CD8-positive, alpha-beta memory T cell (primary cell): ENCODE measurements around the gene SLAMF1. TPM values are rescaled to one million over a fixed set of nuclear protein-coding genes. Genes with fewer than 3 reads are reported as not detected.
"Not testable (repeated sequence)": the region's sequence is repeated elsewhere in the genome, so short reads cannot be mapped to it uniquely, and the experiment has no call there.

Experiments
- CTCF ChIA-PET: fragments of 350-600 bp; sonication (Branson Sonifier 250); formaldehyde crosslinking; loops from one replicate; lab custom pipeline; 2021; ENCODE audit warnings: antibody characterized with exemption; lab: Charles Lee
- POLR2A ChIA-PET: fragments of 350-600 bp; sonication (Branson Sonifier 250); formaldehyde crosslinking; loops from one replicate; lab custom pipeline; 2021; ENCODE audit warnings: antibody characterized with exemption; lab: Charles Lee
- DNase-seq, 5 donors: peaks; one replicate each; pipeline versions ENCODE4 v3.0.0 to v3.0.0-alpha.2; 2020 to 2022; ENCODE audit warnings: mixed read lengths in 1 of 5
- H3K27ac ChIP-seq: one replicate; pipeline ENCODE4 v1.7.0; 2013; ENCODE audit warnings: low read depth, mild to moderate bottlenecking, low read length, moderate library complexity
- H3K27me3 ChIP-seq: 2 replicates; pipeline ENCODE4 v1.7.0; 2013; ENCODE audit warnings: low read length, mild to moderate bottlenecking; ENCODE audit not compliant: insufficient read depth, poor library complexity, severe bottlenecking
- H3K36me3 ChIP-seq: 2 replicates; pipeline ENCODE4 v1.7.0; 2013; ENCODE audit warnings: mild to moderate bottlenecking, low read length, moderate library complexity; ENCODE audit not compliant: insufficient read depth
- H3K4me1 ChIP-seq: 2 replicates; pipeline ENCODE4 v1.7.0; 2013; ENCODE audit warnings: mild to moderate bottlenecking, low read length, moderate library complexity; ENCODE audit not compliant: insufficient read depth
- H3K4me3 ChIP-seq: 2 replicates; pipeline ENCODE4 v1.7.0; 2013; ENCODE audit warnings: mild to moderate bottlenecking, low read length
- H3K9me3 ChIP-seq: 2 replicates; pipeline ENCODE4 v1.7.0; 2013; ENCODE audit warnings: mild to moderate bottlenecking, low read length
- H3K27ac Mint-ChIP-seq, 8 donors: one replicate each; pipeline ENCODE4 v1.8.0; 2020 to 2021; ENCODE audit warnings: mixed read lengths in 8 of 8, mild to moderate bottlenecking in 6 of 8, inconsistent platforms in 3 of 8, moderate library complexity in 3 of 8
- H3K27me3 Mint-ChIP-seq, 2 donors: one replicate each; pipeline ENCODE4 v1.8.0; 2020 to 2021; ENCODE audit warnings: mixed read lengths in 2 of 2, mild to moderate bottlenecking in 1 of 2, moderate library complexity in 1 of 2
- H3K36me3 Mint-ChIP-seq, 3 donors: one replicate each; pipeline ENCODE4 v1.8.0; 2020 to 2021; ENCODE audit warnings: mixed read lengths in 3 of 3, inconsistent platforms in 1 of 3, mild to moderate bottlenecking in 1 of 3
- H3K4me1 Mint-ChIP-seq, 3 donors: one replicate each; pipeline ENCODE4 v1.8.0; 2020 to 2021; ENCODE audit warnings: mixed read lengths in 3 of 3, inconsistent platforms in 1 of 3, mild to moderate bottlenecking in 1 of 3
- H3K4me3 Mint-ChIP-seq, 7 donors: one replicate each; pipeline ENCODE4 v1.8.0; 2020 to 2021; ENCODE audit warnings: mixed read lengths in 7 of 7, mild to moderate bottlenecking in 6 of 7, moderate library complexity in 4 of 7, inconsistent platforms in 2 of 7
- H3K9me3 Mint-ChIP-seq, 5 donors: one replicate each; pipeline ENCODE4 v1.8.0; 2020 to 2022; ENCODE audit warnings: mixed read lengths in 5 of 5, mild to moderate bottlenecking in 3 of 5, moderate library complexity in 2 of 5, inconsistent platforms in 1 of 5
- polyA plus RNA-seq: library from polyadenylated mRNA; unstranded; fragments of 300-500 nt; fragmentation: Illumina TruSeq; gene quantifications from one replicate; pipeline ENCODE4 v1.2.3, GENCODE V29; 2021
- total RNA-seq, 2 experiments: library from RNA; stranded (reverse); gene quantifications; one replicate each; pipeline ENCODE4 v1.2.3, GENCODE V29; 2021

SLAMF1 gene
- total and polyA plus RNA-seq, 3 experiments from 2014 or later: 48.5 to 75.0 (median 74.0) TPM

DNA sequence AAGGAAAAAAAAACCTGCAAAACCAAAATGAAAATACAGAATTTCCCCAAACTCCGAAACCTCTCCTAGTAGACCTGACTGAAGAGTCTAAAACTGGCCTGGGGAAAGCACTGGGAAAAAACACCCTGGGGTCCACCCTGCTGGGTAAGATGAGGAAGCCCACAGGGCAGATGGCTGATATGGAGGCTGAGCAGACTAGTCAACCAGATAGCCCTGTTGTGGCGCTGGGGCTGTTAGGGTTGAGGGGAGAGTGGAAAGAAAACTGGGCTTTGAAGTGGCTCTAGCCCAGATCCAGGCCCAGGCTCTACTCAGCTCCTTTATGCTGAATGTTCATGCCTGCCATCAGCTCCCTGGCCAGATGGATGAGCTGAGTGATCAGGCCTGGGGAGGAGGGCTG is 6.8 kb upstream of the SLAMF1 start:
- H3K27me3 ChIP-seq: no peaks in the 10 kb centered on the region
- no peaks in the 10 kb centered on the region for H3K36me3 ChIP-seq
- CTCF ChIA-PET: interaction anchor here (0.9 kb wide), 1 partner anchor 21 kb away, joined by 4 read pairs; no protein-coding TSS in a partner anchor
- no peak overlapping the region for H3K4me3 Mint-ChIP-seq
- H3K4me1 Mint-ChIP-seq: peaks cover 40 to 71% (median 53%) of the 10 kb centered on the region in 3 donors
- H3K27me3 Mint-ChIP-seq: no peaks in the 10 kb centered on the region
- H3K4me3 ChIP-seq: no peak overlapping the region
- POLR2A ChIA-PET: no interaction called here
- H3K27ac Mint-ChIP-seq: peak overlapping the region in 2 of 8 donors; percentile 12 to 94
- H3K9me3 Mint-ChIP-seq: no peaks in the 10 kb centered on the region
- DNase-seq: no peak
- peaks cover 54% of the 10 kb centered on the region for H3K4me1 ChIP-seq
- no peaks in the 10 kb centered on the region for H3K9me3 ChIP-seq
- H3K36me3 Mint-ChIP-seq: peaks cover 0 to 2% (median 0%) of the 10 kb centered on the region in 3 donors
- H3K27ac ChIP-seq: no peak overlapping the region

DNA sequence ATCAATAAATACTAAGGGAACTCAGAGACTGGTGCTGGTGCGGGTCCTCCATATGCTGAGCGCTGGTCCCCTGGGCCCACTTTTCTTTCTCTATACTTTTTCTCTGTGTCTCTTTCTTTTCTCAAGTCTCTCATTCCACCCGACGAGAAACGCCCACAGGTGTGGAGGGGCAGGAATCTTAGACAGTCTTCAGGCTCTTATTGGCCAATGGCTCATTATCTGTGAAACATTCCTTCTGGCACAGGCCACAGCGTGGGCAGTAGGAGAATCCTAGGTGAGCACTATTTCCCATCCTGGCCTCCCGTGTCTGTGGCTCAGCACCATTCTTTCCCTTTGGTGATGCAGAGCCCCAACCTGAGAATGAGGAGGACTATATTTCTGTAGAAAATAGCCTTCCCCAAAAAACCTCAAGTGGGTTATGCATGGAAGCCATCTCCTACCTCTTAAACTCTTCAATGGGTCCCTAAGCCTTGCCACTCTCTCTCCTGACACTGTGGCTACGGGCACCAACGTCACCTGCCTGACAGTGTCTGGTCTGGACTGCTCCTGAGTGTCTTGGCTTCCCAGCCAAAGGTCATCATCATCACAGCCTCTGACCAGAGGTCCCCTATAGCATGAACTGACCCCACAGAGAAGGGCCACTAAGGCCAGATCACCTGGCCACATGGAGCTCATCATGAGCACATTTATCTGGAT is 6.2 kb upstream of the SLAMF1 start:
- POLR2A ChIA-PET: no interaction called here
- H3K36me3 ChIP-seq: no peaks in the 10 kb centered on the region
- DNase-seq: no peak
- H3K4me3 ChIP-seq: no peak overlapping the region
- peaks cover 44 to 73% (median 53%) of the 10 kb centered on the region in 3 donors for H3K4me1 Mint-ChIP-seq
- H3K9me3 ChIP-seq: no peaks in the 10 kb centered on the region
- peak overlapping the region in 3 of 8 donors; percentile 8 to 94 (median 13) for H3K27ac Mint-ChIP-seq
- H3K27ac ChIP-seq: no peak overlapping the region
- H3K4me1 ChIP-seq: peaks cover 55% of the 10 kb centered on the region
- CTCF ChIA-PET: interaction anchor here (0.9 kb wide), 1 partner anchor 22 kb away, joined by 4 read pairs; no protein-coding TSS in a partner anchor
- H3K27me3 ChIP-seq: no peaks in the 10 kb centered on the region
- H3K9me3 Mint-ChIP-seq: no peaks in the 10 kb centered on the region
- H3K4me3 Mint-ChIP-seq: no peak overlapping the region
- no peaks in the 10 kb centered on the region for H3K27me3 Mint-ChIP-seq
- peaks cover 0 to 2% (median 0%) of the 10 kb centered on the region in 3 donors for H3K36me3 Mint-ChIP-seq

DNA sequence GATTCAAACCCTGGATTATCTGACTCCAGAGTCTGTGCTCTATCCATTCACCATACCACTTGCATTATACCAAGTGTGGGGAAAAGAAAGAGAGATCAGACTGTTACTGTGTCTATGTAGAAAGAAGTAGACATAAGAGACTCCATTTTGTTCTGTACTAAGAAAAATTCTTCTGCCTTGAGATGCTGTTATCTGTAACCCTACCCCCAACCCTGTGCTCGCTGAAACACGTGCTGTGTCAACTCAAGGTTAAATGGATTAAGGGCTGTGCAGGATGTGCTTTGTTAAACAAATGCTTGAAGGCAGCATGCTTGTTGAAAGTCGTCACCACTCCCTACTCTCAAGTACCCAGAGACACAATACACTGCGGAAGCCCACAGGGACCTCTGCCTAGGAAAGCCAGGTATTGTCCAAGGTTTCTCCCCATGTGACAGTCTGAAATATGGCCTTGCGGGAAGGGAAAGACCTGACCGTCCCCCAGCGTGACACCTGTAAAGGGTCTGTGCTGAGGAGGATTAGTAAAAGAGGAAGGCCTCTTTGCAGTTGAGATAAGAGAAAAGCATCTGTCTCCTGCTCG is 5.3 kb upstream of the SLAMF1 start:
- DNase-seq, H3K27me3 ChIP-seq, H3K4me3 ChIP-seq, H3K36me3 Mint-ChIP-seq, H3K27ac ChIP-seq, POLR2A ChIA-PET, H3K27me3 Mint-ChIP-seq, H3K9me3 Mint-ChIP-seq, H3K9me3 ChIP-seq, H3K36me3 ChIP-seq: not testable (repeated sequence)
- peak overlapping the region in 7 of 8 donors; percentile 4 to 94 (median 56) for H3K27ac Mint-ChIP-seq
- H3K4me3 Mint-ChIP-seq: peak overlapping the region in 2 of 7 donors; percentile 13 to 20
- CTCF ChIA-PET: interaction anchor here (0.9 to 2.4 kb wide), 2 partner anchors 20 to 75 kb away, joined by 3 to 6 read pairs; no protein-coding TSS in a partner anchor
- H3K4me1 ChIP-seq: peaks cover 55% of the 10 kb centered on the region
- H3K4me1 Mint-ChIP-seq: peaks cover 52 to 77% (median 56%) of the 10 kb centered on the region in 3 donors

GRCh38 chr1:160651433-160652064 is 4.7 kb upstream of the SLAMF1 start:
- POLR2A ChIA-PET: interaction anchor here (1.0 kb wide), 1 partner anchor 84 kb away, joined by 3 read pairs; no protein-coding TSS in a partner anchor
- peaks cover 51% of the 10 kb centered on the region for H3K4me1 ChIP-seq
- H3K4me3 Mint-ChIP-seq: peak overlapping the region in 4 of 7 donors; percentile 3 to 20 (median 8)

GRCh38 chr1:160647329-160647720 is 481 bp upstream of the SLAMF1 start:
- no peaks in the 10 kb centered on the region for H3K9me3 Mint-ChIP-seq
- no peaks in the 10 kb centered on the region for H3K27me3 ChIP-seq
- H3K27ac ChIP-seq: peak overlapping the region; percentile 68
- H3K9me3 ChIP-seq: no peaks in the 10 kb centered on the region
- peak overlapping the region; percentile 94 to 100 (median 99) for H3K4me3 Mint-ChIP-seq
- POLR2A ChIA-PET: interaction anchor here (0.6 to 1.4 kb wide), 3 partner anchors 13 to 203 kb away, joined by 3 to 5 read pairs (median 4); no protein-coding TSS in a partner anchor
- peak overlapping the region; percentile 87 to 99 (median 97) for H3K27ac Mint-ChIP-seq
- CTCF ChIA-PET: interaction anchor here (0.7 to 3.3 kb wide), 8 partner anchors 17 to 60 kb away, joined by 3 to 15 read pairs (median 5); no protein-coding TSS in a partner anchor
- H3K4me1 Mint-ChIP-seq: peaks cover 63 to 86% (median 75%) of the 10 kb centered on the region in 3 donors
- no peak for DNase-seq
- H3K4me1 ChIP-seq: peaks cover 59% of the 10 kb centered on the region
- H3K36me3 ChIP-seq: no peaks in the 10 kb centered on the region
- H3K27me3 Mint-ChIP-seq: no peaks in the 10 kb centered on the region
- H3K36me3 Mint-ChIP-seq: peaks cover 12 to 30% (median 22%) of the 10 kb centered on the region in 3 donors
- peak overlapping the region; percentile 86 for H3K4me3 ChIP-seq

More at GRCh38 chr1:160651433-160652064, 4.7 kb upstream of the SLAMF1 start:
- no peak overlapping the region for H3K27ac ChIP-seq
- no peaks in the 10 kb centered on the region for H3K36me3 ChIP-seq
- Mint-ChIP-seq H3K36me3 (peaks cover 0 to 8% (median 2%) of the 10 kb centered on the region in 3 donors), H3K4me1 (peaks cover 51 to 76% (median 52%) of the 10 kb centered on the region in 3 donors), H3K9me3 (no peaks in the 10 kb centered on the region), H3K27me3 (no peaks in the 10 kb centered on the region), H3K27ac (peak overlapping the region in 7 of 8 donors; percentile 4 to 94 (median 56))
- H3K4me3 ChIP-seq: no peak overlapping the region
- no peaks in the 10 kb centered on the region for H3K9me3 ChIP-seq
- no peaks in the 10 kb centered on the region for H3K27me3 ChIP-seq
- no peak for DNase-seq
- CTCF ChIA-PET: interaction anchor here (0.9 to 2.4 kb wide), 3 partner anchors 21 to 75 kb away, joined by 3 to 6 read pairs (median 4); no protein-coding TSS in a partner anchor

- POLR2A ChIA-PET: interaction anchor here (0.9 to 1.4 kb wide), 3 partner anchors 14 to 32 kb away, joined by 3 to 4 read pairs (median 3); no protein-coding TSS in a partner anchor
Measured at GRCh38 chr1:160646180-160646579, 664 bp downstream of the SLAMF1 start.

DNA sequence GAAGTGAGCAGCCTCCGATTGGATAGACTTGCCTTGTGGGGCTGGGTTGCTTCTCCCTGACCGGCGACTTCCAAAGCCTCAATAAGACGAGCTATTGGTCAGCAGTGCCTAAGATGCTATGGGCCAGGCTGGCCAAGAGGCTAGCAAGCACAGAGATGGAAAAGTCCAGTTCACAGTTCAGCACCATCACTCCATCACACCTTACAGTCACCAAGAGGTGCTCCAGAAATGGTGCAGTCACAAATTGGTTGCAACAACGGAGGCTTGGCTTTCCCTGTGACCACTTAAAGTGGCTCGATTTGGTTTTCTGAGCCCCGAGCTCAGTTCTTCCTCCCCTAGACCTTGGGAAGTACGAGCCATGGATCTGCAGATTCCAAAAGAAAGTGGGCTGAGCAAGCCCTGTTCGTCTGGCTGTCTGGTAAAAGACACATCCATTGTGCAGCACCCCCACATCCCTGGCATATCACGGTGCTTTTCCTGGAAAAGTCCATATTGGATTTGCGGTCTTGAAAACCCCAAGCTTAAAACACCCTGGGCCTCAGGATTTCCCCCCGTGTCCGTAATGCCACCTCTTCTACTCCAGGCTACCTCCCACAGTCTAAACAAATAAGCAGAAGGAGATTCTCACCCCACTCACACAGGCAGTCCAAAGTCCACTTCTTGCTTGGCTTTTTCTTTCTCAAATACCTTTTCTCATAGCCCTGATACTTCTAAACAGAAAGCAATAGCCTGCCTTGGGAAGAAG is 1.3 kb downstream of the SLAMF1 start:
- Histone ChIP-seq H3K4me1 (peaks cover 59% of the 10 kb centered on the region), H3K36me3 (no peaks in the 10 kb centered on the region), H3K27me3 (no peaks in the 10 kb centered on the region), H3K9me3 (no peaks in the 10 kb centered on the region), H3K4me3 (peak overlapping the region; percentile 86), H3K27ac (peak overlapping the region; percentile 68)
- ChIA-PET POLR2A (interaction anchor here (1.0 to 1.1 kb wide), 2 partner anchors 9 to 16 kb away, joined by 3 read pairs; no protein-coding TSS in a partner anchor), CTCF (interaction anchor here (0.9 to 3.3 kb wide), 11 partner anchors 11 to 38 kb away, joined by 3 to 15 read pairs (median 5); no protein-coding TSS in a partner anchor)
- peaks cover 13 to 32% (median 22%) of the 10 kb centered on the region in 3 donors for H3K36me3 Mint-ChIP-seq
- DNase-seq: no peak
- H3K9me3 Mint-ChIP-seq: no peaks in the 10 kb centered on the region
- peaks cover 66 to 86% (median 75%) of the 10 kb centered on the region in 3 donors for H3K4me1 Mint-ChIP-seq
- peak overlapping the region; percentile 87 to 99 (median 97) for H3K27ac Mint-ChIP-seq
- H3K27me3 Mint-ChIP-seq: no peaks in the 10 kb centered on the region
- peak overlapping the region; percentile 94 to 100 (median 99) for H3K4me3 Mint-ChIP-seq

More at GRCh38 chr1:160646180-160646579, 664 bp downstream of the SLAMF1 start:
- peaks cover 14 to 30% (median 22%) of the 10 kb centered on the region in 3 donors for H3K36me3 Mint-ChIP-seq
- H3K27me3 Mint-ChIP-seq: no peaks in the 10 kb centered on the region
- no peaks in the 10 kb centered on the region for H3K9me3 Mint-ChIP-seq
- H3K4me3 Mint-ChIP-seq: peak overlapping the region; percentile 94 to 100 (median 99)
- H3K27me3 ChIP-seq: no peaks in the 10 kb centered on the region
- H3K9me3 ChIP-seq: no peaks in the 10 kb centered on the region
- no peak for DNase-seq
- CTCF ChIA-PET: interaction anchor here (0.8 to 3.3 kb wide), 12 partner anchors 16 to 61 kb away, joined by 3 to 15 read pairs (median 5); no protein-coding TSS in a partner anchor
- peak overlapping the region; percentile 87 to 99 (median 97) for H3K27ac Mint-ChIP-seq
- peak overlapping the region; percentile 86 for H3K4me3 ChIP-seq
- peak overlapping the region; percentile 68 for H3K27ac ChIP-seq
- no peaks in the 10 kb centered on the region for H3K36me3 ChIP-seq
- peaks cover 66 to 86% (median 75%) of the 10 kb centered on the region in 3 donors for H3K4me1 Mint-ChIP-seq
- peaks cover 59% of the 10 kb centered on the region for H3K4me1 ChIP-seq
